HEK293T (cell line): Measurements from ENCODE around the gene ADAMTS3.

ENCODE experiments used
- ARNT ChIP-seq: fragments of 450-650 bp; IDR thresholded peaks from 2 replicates; pipeline ENCODE4 v1.6.1; 2017; ENCODE audit warnings: mild to moderate bottlenecking
- BHLHE40 ChIP-seq: fragments of 450-650 bp; IDR thresholded peaks from 2 replicates; pipeline ENCODE4 v1.6.1; 2016; ENCODE audit warnings: mild to moderate bottlenecking, moderate library complexity, borderline replicate concordance
- CTBP1 ChIP-seq: fragments of 450-650 bp; IDR thresholded peaks from 2 replicates; pipeline ENCODE4 v1.6.1; 2016; ENCODE audit warnings: borderline replicate concordance
- ELF4 ChIP-seq: fragments of 450-650 bp; IDR thresholded peaks from 2 replicates; pipeline ENCODE4 v1.6.1; 2017; ENCODE audit warnings: antibody characterized with exemption
- FOXA1 ChIP-seq: fragments of 450-650 bp; IDR thresholded peaks from 2 replicates; pipeline ENCODE4 v1.6.1; 2016; ENCODE audit warnings: mild to moderate bottlenecking
- FOXK2 ChIP-seq: fragments of 450-650 bp; IDR thresholded peaks from 2 replicates; pipeline ENCODE4 v1.6.1; 2016; ENCODE audit warnings: mild to moderate bottlenecking
- FOXM1 ChIP-seq: fragments of 450-650 bp; IDR thresholded peaks from 2 replicates; pipeline ENCODE4 v1.6.1; 2017; ENCODE audit warnings: mild to moderate bottlenecking, borderline replicate concordance
- HDGF ChIP-seq: fragments of 450-650 bp; IDR thresholded peaks from 2 replicates; pipeline ENCODE4 v1.6.1; 2017; ENCODE audit warnings: antibody characterized with exemption, borderline replicate concordance
- LEF1 ChIP-seq: fragments of 450-650 bp; IDR thresholded peaks from 2 replicates; pipeline ENCODE4 v1.6.1; 2017; ENCODE audit warnings: mild to moderate bottlenecking, borderline replicate concordance
- PKNOX1 ChIP-seq: fragments of 450-650 bp; IDR thresholded peaks from 2 replicates; pipeline ENCODE4 v1.6.1; 2016
- SP1 ChIP-seq: fragments of 450-650 bp; IDR thresholded peaks from 2 replicates; pipeline ENCODE4 v1.6.1; 2017
- SUZ12 ChIP-seq: fragments of 450-650 bp; IDR thresholded peaks from 2 replicates; pipeline ENCODE4 v1.6.1; 2016; ENCODE audit warnings: mild to moderate bottlenecking
- TARDBP ChIP-seq: fragments of 450-650 bp; IDR thresholded peaks from 2 replicates; pipeline ENCODE4 v1.6.1; 2016
- ZNF384 ChIP-seq: fragments of 450-650 bp; IDR thresholded peaks from 2 replicates; pipeline ENCODE4 v1.6.1; 2016

- TF ChIP-seq HDGF: no peak
- TF ChIP-seq SUZ12: no peak
- no peak for TF ChIP-seq FOXK2
- TF ChIP-seq ELF4: no peak
- no peak for TF ChIP-seq FOXM1
- TF ChIP-seq FOXA1: no peak
- no peak for TF ChIP-seq SP1
- no peak for TF ChIP-seq BHLHE40
- no peak for TF ChIP-seq ZNF384
- no peak for TF ChIP-seq LEF1
- no peak for TF ChIP-seq PKNOX1
- no peak for TF ChIP-seq ARNT
- no peak for TF ChIP-seq CTBP1
- TF ChIP-seq TARDBP: no peak
Observed at GRCh38 chr4:72397314-72397713, 171.7 kb downstream of the ADAMTS3 start.
